ENCODE measurements around the gene FMNL3. TPM values are rescaled to one million over a fixed set of nuclear protein-coding genes. Genes with fewer than 3 reads are reported as not detected.

The FMNL3 gene
- polyA plus RNA-seq, 1 experiment, result 13.3 TPM

DNA sequence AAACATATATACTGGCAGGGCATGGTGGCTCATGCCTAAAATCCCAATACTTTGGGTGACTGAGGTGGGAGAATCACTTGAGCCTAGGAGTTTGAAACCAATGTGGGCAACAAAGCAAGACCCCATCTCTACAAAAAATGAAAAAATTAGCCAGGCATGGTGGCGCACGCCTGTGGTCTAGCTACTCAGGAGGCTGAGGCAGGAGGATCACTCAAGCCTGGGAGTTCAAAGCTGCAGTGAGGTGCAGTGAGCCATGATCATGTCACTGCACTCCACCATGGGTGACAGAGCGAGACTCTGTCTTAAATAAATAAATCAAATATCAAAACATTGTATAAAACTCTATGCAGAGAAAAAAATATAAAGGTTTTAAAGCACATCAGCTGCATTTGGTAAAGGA is 5.2 kb downstream of the FMNL3 start:
- TF ChIP-seq, protein P1, sequence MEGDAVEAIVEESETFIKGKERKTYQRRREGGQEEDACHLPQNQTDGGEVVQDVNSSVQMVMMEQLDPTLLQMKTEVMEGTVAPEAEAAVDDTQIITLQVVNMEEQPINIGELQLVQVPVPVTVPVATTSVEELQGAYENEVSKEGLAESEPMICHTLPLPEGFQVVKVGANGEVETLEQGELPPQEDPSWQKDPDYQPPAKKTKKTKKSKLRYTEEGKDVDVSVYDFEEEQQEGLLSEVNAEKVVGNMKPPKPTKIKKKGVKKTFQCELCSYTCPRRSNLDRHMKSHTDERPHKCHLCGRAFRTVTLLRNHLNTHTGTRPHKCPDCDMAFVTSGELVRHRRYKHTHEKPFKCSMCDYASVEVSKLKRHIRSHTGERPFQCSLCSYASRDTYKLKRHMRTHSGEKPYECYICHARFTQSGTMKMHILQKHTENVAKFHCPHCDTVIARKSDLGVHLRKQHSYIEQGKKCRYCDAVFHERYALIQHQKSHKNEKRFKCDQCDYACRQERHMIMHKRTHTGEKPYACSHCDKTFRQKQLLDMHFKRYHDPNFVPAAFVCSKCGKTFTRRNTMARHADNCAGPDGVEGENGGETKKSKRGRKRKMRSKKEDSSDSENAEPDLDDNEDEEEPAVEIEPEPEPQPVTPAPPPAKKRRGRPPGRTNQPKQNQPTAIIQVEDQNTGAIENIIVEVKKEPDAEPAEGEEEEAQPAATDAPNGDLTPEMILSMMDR (IDR thresholded peaks at IDR 0.05; ENCODE audit: insufficient read depth, low read depth, low read length), result no peak
- POLR2A ChIA-PET, result no interaction called here
- DNase-seq (ENCODE audit: low read depth), result no peak
- Histone ChIP-seq H3K4me3 (ENCODE audit: low read depth, low read length) (no peak overlapping the region), H3K27me3 (ENCODE audit: control insufficient read depth, insufficient read depth, low read length) (no peaks in the 10 kb centered on the region), H3K36me3 (ENCODE audit: control insufficient read depth, insufficient read depth, low read length) (no peaks in the 10 kb centered on the region)
- CTCF ChIA-PET, result interaction anchor here (16.2 kb wide), 1 partner anchor 56 kb away, joined by 413 read pairs; no protein-coding TSS in a partner anchor

DNA sequence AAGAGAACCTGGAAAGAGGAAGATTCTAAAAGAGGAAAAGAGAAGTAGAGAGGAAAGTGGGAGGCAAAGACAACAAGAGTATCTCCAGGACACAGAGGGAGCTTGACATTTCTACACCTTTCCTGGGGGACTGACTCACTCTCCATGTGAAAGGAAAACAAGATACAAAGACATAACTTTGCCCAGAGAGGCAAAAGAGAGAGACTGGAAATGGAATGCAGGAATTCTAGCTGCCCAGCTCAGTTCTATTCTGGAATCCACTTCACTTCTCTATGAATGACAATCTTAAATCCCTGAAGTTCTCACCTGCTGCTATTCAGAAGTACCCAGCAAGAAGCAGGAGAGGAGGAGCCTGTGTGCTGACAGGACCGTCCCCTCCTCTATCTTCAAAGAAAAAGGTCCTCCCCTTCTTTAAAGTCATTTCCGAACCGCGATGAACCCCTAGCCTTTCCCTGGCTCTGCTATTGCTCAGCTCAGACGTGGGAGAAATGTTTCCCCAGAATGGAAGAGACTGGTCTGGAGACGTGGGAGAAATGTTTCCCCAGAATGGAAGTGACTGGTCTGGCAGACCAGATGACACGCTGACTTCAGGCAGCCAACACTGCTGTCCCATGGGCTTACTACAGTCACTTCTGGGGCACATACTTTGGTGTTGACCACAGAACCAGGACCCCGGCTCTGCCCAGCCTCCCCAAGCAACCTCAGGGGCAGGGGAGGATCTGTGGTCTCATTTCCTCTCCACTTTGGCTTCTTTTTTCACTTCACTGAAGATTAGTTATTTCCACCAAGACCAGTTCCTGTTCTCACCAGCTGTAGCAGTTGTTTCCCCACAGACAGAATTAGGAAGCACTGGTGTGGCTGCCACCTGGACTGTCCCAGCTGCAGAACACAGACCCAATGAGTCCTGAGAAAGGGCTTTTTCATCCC is 8.3 kb downstream of the FMNL3 start:
- TF ChIP-seq, protein P1 (IDR thresholded peaks at IDR 0.05; ENCODE audit: insufficient read depth, low read depth, low read length), result no peak
- Histone ChIP-seq H3K27me3 (ENCODE audit: control insufficient read depth, insufficient read depth, low read length) (no peaks in the 10 kb centered on the region), H3K4me3 (ENCODE audit: low read depth, low read length) (no peak overlapping the region), H3K36me3 (ENCODE audit: control insufficient read depth, insufficient read depth, low read length) (no peaks in the 10 kb centered on the region)
- ChIA-PET POLR2A (no interaction called here), CTCF (interaction anchor here (0.7 to 0.9 kb wide), 2 partner anchors 54 to 61 kb away, joined by 3 to 4 read pairs; no protein-coding TSS in a partner anchor)
- no peak for DNase-seq (ENCODE audit: low read depth)

DNA sequence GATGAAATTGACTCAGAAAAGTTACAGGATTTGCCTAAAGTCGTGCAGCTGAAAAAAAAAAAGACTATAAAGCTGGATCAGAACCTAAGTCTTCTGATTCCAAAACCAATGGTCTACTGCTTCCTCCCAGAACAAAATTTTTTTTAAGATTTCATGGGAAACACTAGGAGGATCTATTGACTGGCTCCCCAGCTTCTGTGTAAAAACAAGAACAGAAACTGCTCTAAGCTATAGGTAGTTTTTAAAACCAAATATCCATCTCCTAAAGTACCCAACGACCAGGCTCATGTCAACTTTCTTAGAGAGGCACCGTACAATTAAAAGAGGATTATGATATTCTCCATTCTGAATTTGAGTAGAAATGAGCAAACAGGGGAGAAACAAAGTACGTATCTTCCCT is 9.4 kb downstream of the FMNL3 start:
- CTCF ChIA-PET, result interaction anchor here (0.7 to 3.8 kb wide), 3 partner anchors 9 to 53 kb away, joined by 3 to 16 read pairs (median 4); no protein-coding TSS in a partner anchor
- TF ChIP-seq, protein P1 (IDR thresholded peaks at IDR 0.05; ENCODE audit: insufficient read depth, low read depth, low read length), result no peak
- POLR2A ChIA-PET, result no interaction called here
- DNase-seq (ENCODE audit: low read depth), result no peak
- Histone ChIP-seq H3K27me3 (ENCODE audit: control insufficient read depth, insufficient read depth, low read length) (no peaks in the 10 kb centered on the region), H3K4me3 (ENCODE audit: low read depth, low read length) (no peak overlapping the region), H3K36me3 (ENCODE audit: control insufficient read depth, insufficient read depth, low read length) (no peaks in the 10 kb centered on the region)

DNA sequence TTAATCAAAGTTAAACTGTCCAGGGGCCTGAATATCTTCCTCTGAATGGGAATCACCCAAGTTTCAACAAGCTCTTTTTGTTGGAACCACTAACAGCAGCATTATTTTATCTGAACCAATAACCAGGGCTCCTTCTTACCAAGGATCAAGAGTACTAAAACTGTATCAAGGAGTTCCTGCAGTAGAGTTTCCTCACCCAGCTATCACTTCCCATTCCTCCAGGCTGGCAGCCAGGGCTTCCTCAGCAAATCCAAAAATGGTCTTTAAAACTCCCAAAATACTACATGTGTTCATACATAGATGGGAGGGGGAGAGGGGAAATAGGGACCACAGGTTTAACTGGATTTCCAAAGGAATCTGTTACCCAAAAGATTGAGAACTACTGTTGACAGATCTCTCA is 10.5 kb downstream of the FMNL3 start:
- TF ChIP-seq, protein P1 (IDR thresholded peaks at IDR 0.05; ENCODE audit: insufficient read depth, low read depth, low read length), result no peak
- no peak overlapping the region for H3K4me3 ChIP-seq (ENCODE audit: low read depth, low read length)
- H3K27me3 ChIP-seq (ENCODE audit: control insufficient read depth, insufficient read depth, low read length), result no peaks in the 10 kb centered on the region
- ChIA-PET POLR2A (no interaction called here), CTCF (interaction anchor here (0.6 to 3.8 kb wide), 2 partner anchors 10 to 23 kb away, joined by 3 to 16 read pairs; no protein-coding TSS in a partner anchor)
- DNase-seq (ENCODE audit: low read depth), result no peak
- H3K36me3 ChIP-seq (ENCODE audit: control insufficient read depth, insufficient read depth, low read length), result no peaks in the 10 kb centered on the region

DNA sequence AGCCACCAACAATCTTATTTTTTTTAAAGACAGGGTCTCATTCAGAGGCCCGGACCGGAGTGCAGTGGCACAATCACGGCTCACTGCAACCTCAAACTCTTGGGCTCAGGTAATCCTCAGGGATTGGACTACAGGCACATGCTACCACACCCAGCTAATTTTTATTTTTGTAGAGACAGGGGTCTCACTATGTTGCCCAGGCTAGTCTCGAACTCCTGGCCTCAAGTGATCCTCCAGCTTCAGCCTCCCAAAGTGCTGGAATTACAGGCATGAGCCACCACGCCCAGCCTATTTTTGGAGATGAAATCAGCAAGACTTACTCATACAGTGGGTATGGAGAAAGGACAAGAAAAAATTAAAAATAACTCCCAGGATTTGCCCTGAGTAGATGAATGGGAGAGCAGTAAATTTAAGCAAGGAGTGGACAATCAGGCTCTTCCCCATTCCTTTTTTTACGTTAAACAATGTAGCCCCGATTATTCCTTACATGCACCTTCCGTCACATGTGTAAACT is 13.2 kb downstream of the FMNL3 start:
- TF ChIP-seq, protein P1 (IDR thresholded peaks at IDR 0.05; ENCODE audit: insufficient read depth, low read depth, low read length), result no peak
- POLR2A ChIA-PET, result interaction anchor here (0.7 kb wide), 1 partner anchor 9 kb away, joined by 4 read pairs; no protein-coding TSS in a partner anchor
- CTCF ChIA-PET, result interaction anchor here (3.3 kb wide), 1 partner anchor 20 kb away, joined by 10 read pairs; no protein-coding TSS in a partner anchor
- no peaks in the 10 kb centered on the region for H3K36me3 ChIP-seq (ENCODE audit: control insufficient read depth, insufficient read depth, low read length)
- DNase-seq (ENCODE audit: low read depth), result no peak
- no peak overlapping the region for H3K4me3 ChIP-seq (ENCODE audit: low read depth, low read length)
- H3K27me3 ChIP-seq (ENCODE audit: control insufficient read depth, insufficient read depth, low read length), result no peaks in the 10 kb centered on the region

All from BJ (cell line).